ENCODE data around the gene NELFA.

The NELFA gene

DNA sequence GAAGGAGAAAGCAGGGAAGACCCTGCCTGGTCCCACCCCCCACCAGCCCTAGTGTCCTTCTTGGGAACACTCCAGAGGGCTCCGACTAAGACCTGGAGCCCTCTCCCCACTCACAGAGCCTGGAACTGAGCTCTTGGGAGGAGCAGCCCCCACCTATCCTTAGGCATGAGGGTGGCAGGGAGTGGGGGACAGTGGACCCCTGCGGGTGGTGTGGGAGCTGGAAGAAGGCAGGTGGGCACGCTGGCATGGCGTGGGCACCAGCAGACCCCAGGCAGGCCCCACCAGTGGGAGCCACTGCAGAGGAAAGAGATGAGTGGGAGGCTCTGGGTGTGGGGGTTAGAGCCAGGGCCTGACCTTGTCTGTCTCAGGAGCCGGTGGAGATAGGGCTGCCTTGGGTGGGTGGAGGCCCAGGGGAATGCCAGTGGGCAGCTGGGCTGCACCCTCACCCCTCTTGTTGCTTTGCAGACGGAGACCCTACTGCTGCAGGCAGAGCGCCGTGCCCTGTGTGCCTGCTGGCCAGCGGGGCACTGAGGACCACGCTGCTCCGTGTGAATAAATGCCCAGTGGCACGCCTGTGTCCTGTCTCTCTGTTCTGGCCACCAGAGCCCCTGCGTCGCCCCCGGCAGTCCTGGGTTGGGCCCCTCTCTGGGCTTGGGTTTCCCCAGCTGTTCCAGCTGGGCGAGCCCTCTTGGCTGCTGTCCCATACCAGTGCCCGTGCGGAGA lies 34.8 kb upstream of the NELFA start:
- TF ChIP-seq, protein P1, sequence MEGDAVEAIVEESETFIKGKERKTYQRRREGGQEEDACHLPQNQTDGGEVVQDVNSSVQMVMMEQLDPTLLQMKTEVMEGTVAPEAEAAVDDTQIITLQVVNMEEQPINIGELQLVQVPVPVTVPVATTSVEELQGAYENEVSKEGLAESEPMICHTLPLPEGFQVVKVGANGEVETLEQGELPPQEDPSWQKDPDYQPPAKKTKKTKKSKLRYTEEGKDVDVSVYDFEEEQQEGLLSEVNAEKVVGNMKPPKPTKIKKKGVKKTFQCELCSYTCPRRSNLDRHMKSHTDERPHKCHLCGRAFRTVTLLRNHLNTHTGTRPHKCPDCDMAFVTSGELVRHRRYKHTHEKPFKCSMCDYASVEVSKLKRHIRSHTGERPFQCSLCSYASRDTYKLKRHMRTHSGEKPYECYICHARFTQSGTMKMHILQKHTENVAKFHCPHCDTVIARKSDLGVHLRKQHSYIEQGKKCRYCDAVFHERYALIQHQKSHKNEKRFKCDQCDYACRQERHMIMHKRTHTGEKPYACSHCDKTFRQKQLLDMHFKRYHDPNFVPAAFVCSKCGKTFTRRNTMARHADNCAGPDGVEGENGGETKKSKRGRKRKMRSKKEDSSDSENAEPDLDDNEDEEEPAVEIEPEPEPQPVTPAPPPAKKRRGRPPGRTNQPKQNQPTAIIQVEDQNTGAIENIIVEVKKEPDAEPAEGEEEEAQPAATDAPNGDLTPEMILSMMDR (IDR thresholded peaks at IDR 0.05; ENCODE audit: borderline replicate concordance, insufficient read depth, low read depth, low read length) = no peak

DNA sequence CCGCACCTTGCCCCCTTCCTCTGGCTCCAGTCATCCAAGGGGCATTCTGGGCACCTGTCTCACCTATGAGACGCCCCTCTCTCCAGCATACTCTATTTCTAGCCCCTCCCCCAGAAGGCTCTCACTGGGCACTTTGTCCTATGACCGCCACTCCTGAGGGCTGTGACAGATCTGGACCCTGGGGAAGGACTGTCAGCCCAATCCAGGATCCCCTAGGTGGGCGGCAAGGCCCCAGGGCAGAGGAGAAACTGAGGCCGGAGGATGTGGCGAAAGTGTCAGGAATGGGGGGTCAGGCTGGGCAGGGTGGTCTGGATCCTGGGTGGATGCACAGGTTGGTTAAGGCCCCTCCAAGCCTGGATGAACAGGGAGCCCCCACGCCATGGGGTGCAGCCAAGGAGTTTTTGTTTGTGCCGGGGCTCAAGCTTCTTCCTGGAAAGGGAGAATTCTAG lies 34.2 kb upstream of the NELFA start:
- no peak overlapping the region for H3K4me3 ChIP-seq (ENCODE audit: low read depth, low read length)
- TF ChIP-seq, protein P1 (IDR thresholded peaks at IDR 0.05; ENCODE audit: borderline replicate concordance, insufficient read depth, low read depth, low read length) = no peak

More for the DNA sequence above, 34.8 kb upstream of the NELFA start:
- H3K4me3 ChIP-seq (ENCODE audit: low read depth, low read length) = no peak overlapping the region

GRCh38 chr4:2042204-2042946 lies 33.6 kb upstream of the NELFA start:
- peak overlapping the region; percentile 66 for H3K4me3 ChIP-seq (ENCODE audit: low read depth, low read length)
- TF ChIP-seq, protein P1 (IDR thresholded peaks at IDR 0.05; ENCODE audit: borderline replicate concordance, insufficient read depth, low read depth, low read length) = no peak

DNA sequence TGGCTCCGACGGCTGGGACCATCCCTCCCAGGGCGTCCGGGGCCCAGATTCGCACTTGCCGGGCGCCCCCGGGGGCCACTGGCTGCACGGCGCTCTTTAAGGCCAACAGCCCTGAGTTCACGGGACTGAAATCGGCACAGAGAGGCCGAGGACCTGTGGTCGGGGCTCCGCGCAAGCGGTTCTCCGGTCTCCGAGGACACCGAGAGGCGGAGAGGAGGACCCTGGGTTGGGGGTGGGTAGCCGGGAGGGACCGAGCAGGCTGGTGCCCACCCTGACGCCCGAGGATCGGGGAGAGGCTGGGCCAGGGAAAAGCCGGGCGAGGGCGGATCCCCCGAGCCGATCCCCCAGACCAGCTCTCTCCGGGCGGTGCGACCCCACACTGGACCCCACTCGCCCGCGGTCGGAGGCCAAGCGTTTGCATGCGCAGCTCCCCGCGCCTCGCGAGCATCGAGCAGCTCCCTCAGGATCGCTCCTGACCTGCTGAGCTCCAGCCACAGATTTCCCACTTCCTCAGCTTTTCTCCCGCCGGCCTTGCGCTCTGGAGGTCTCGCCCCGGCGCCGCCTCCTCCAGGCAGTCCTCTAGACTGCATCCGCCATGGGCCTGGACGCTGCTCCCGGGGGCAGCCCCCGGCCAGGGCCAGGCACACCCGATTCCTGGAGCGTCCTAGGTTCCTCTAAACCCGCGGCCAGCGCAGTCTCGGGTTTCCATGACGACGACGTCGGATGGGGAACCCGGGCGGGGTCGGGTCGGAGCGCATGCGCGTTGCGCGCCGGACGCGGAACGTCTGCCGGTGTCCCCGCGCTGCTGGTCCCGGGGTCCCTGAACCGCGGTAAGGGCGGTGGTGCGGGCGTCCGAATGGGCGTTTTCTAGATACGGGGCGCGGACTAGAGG lies 32.7 kb upstream of the NELFA start:
- TF ChIP-seq, protein P1 (IDR thresholded peaks at IDR 0.05; ENCODE audit: borderline replicate concordance, insufficient read depth, low read depth, low read length) = no peak
- H3K4me3 ChIP-seq (ENCODE audit: low read depth, low read length) = peak overlapping the region; percentile 66

DNA sequence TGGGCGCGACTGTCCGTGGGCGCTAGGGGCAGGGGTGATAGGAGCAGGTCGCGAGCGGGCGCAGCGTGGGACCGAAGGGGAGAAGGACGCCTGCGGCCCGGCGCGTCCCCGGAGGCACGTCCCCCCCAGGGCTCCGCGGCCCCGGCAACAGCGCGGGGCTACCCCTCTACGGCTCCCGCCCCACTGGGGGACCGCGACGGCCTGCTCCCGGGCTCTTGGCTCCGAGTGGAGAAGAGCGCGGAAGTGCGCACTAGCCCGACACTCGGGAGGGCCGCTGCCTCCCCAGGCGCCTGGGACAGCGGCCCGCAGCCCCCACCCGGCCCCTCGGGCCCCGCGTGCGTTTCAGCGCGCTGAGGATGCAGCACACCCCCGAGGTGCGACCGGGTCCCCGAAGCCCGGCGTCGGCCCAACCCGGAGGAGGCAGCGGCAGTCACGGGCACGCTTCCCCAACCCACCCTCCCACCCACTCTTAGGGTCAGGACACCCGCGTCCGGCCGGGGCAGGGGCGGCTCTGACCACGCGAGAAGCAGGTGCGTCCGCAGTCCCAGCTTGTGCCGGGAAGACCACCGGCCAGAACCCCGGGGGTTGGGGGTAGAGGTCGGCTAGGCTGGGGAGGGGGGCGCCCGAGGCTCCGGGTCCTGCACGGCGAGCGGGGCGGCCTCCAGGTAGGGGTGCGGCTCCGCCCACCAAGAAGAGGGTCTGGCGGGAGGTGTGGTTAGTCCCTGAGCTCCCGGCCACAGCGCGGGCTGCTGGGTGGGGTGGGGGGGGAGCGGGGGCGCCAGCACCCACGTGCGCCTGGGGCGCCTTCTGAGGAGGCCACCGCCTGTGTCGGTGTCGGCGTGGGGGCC lies 31.8 kb upstream of the NELFA start:
- TF ChIP-seq, protein P1 (IDR thresholded peaks at IDR 0.05; ENCODE audit: borderline replicate concordance, insufficient read depth, low read depth, low read length) = no peak
- peak overlapping the region; percentile 66 for H3K4me3 ChIP-seq (ENCODE audit: low read depth, low read length)

DNA sequence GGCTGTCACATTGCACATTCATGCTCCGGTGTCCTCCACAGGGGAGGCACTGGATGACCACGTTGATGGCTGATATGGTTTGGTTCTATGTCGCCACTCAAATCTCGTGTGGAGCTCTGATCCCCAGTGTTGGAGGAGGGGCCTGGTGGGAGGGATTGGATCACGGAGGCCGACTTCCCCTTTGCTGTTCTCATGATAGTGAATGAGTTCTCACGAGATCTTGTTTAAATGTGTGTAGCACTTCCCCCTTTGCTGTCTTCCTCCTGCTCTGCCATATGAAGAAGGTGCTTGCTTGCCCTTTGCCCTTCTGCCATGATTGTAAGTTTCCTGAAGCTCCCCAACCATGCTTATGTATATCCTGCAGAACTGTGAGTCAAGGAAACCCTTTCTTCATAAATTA lies 28.1 kb upstream of the NELFA start:
- TF ChIP-seq, protein P1 (IDR thresholded peaks at IDR 0.05; ENCODE audit: borderline replicate concordance, insufficient read depth, low read depth, low read length) = no peak
- no peak overlapping the region for H3K4me3 ChIP-seq (ENCODE audit: low read depth, low read length)

All from GM12875 (cell line).